ENCODE data around the gene KRT8.
"Not testable (repeated sequence)": the region's sequence is repeated elsewhere in the genome, so short reads cannot be mapped to it uniquely, and the experiment has no call there.

KRT8 gene

GRCh38 chr12:52904509-52905300 lies at the start of gene KRT8:
Gene KRT8, minus strand, starts transcription at chr12:52905076. Its CDS starts 95 bp downstream, at chr12:52904981.
- TF ChIP-seq GATA3, GATA2 (IDR thresholded peaks at IDR 0.05; ENCODE audit: low read depth, low read length): not testable (repeated sequence)

GRCh38 chr12:52953181-52953841 lies 48.4 kb upstream of the KRT8 start:
- TF ChIP-seq GATA2 (IDR thresholded peaks at IDR 0.05; ENCODE audit: low read depth, low read length) (no peak), GATA3 (IDR thresholded peaks at IDR 0.05; ENCODE audit: low read depth, low read length) (no peak)

DNA sequence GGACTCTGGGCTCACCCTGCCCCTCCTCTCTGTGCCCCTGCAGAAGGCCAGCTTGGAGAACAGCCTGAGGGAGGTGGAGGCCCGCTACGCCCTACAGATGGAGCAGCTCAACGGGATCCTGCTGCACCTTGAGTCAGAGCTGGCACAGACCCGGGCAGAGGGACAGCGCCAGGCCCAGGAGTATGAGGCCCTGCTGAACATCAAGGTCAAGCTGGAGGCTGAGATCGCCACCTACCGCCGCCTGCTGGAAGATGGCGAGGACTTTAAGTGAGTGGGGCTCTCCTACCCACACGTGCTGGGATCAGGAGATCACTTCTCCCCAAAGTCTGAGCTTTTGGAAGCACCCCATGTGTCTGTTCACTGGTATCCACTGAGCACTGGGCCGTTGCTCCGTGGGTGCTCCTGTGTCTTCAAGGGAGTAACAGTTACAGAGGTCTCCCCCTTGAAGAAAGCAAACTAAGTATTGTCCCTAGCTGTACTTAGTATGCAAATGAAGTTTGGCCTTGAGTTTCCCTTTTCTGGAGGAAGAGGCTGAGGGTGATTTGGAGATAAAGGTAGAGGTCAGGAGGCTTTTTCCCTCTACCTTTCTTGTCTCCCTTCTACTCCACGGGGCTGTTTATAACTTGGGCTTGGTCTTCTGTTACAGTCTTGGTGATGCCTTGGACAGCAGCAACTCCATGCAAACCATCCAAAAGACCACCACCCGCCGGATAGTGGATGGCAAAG lies 47.4 kb upstream of the KRT8 start:
- TF ChIP-seq GATA3 (IDR thresholded peaks at IDR 0.05; ENCODE audit: low read depth, low read length) (no peak), GATA2 (IDR thresholded peaks at IDR 0.05; ENCODE audit: low read depth, low read length) (no peak)

GRCh38 chr12:52951640-52952039 lies 46.8 kb upstream of the KRT8 start:
- TF ChIP-seq GATA3 (IDR thresholded peaks at IDR 0.05; ENCODE audit: low read depth, low read length), result no peak
- no peak for TF ChIP-seq GATA2 (IDR thresholded peaks at IDR 0.05; ENCODE audit: low read depth, low read length)

DNA sequence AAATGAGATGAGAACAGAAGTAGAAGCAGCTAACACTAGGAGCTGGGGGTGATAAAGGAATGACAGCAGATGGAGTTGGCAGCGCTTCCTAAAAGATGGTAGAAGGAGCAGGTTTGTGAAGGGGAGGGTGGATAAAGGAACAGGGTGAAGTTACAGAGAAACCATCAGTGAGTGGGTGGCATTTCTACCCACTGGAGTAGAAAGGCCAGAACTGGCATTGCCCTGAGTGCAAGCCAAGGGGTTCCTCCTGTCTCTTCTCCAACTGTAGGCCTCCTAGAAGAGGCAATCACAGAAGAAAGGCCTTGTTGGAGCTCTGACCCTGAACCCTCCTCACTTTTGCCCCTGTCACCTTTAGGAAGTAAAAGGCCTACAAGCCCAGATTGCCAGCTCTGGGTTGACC lies 46.2 kb upstream of the KRT8 start:
- TF ChIP-seq GATA3 (IDR thresholded peaks at IDR 0.05; ENCODE audit: low read depth, low read length), result no peak
- TF ChIP-seq GATA2 (IDR thresholded peaks at IDR 0.05; ENCODE audit: low read depth, low read length), result no peak

DNA sequence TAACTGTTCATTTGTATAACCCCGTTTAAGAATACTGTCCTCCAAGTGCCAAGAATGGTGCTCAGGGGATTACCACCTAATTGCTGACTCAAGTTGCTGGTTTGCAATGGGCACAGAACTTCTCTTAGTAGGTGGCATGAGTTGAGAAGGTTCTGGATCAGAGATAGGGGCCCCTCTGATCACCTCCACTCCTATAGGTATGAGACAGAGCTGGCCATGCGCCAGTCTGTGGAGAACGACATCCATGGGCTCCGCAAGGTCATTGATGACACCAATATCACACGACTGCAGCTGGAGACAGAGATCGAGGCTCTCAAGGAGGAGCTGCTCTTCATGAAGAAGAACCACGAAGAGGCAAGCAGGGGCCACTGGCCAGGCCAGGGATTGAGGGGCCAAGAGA lies 45.7 kb upstream of the KRT8 start:
- TF ChIP-seq GATA3 (IDR thresholded peaks at IDR 0.05; ENCODE audit: low read depth, low read length) (no peak), GATA2 (IDR thresholded peaks at IDR 0.05; ENCODE audit: low read depth, low read length) (no peak)

DNA sequence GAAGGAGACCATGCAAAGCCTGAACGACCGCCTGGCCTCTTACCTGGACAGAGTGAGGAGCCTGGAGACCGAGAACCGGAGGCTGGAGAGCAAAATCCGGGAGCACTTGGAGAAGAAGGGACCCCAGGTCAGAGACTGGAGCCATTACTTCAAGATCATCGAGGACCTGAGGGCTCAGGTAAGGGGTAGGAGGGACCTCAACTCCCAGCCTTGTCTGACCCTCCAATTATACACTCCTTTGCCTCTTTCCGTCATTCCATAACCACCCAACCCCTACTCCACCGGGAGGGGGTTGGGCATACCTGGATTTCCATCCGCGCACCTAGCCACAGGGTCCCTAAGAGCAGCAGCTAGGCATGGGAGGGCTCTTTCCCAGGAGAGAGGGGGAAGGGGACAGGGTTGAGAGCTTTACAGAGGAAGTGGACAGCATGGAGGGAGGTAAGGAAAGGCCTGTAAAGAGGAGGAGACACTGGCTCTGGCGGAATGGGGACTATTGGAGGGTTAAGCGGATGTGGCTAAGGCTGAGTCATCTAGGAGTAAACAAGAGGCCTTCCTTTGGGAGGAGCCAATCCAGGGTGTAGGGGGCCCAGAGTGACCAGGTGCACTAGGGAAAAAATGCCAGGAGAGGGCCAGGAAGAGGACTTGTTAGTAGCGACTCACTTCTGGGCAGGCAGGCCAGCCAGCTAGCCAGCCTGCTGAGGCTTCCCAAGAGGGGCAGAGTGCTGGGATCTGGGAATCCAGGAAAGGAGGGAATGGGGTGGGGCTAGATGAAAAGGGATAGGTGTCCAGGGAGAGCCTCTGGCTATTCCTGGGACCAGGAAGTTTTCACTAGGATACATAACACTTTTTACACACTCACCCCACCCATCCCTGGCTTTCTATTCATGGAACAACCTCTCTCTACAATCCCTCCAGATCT lies 44.8 kb upstream of the KRT8 start:
- TF ChIP-seq GATA2 (IDR thresholded peaks at IDR 0.05; ENCODE audit: low read depth, low read length), result no peak
- no peak for TF ChIP-seq GATA3 (IDR thresholded peaks at IDR 0.05; ENCODE audit: low read depth, low read length)

GRCh38 chr12:52947738-52948423 lies 43.0 kb upstream of the KRT8 start:
- TF ChIP-seq GATA3 (IDR thresholded peaks at IDR 0.05; ENCODE audit: low read depth, low read length), result no peak
- TF ChIP-seq GATA2 (IDR thresholded peaks at IDR 0.05; ENCODE audit: low read depth, low read length), result no peak

- TF ChIP-seq GATA2 (IDR thresholded peaks at IDR 0.05; ENCODE audit: low read depth, low read length) (no peak), GATA3 (IDR thresholded peaks at IDR 0.05; ENCODE audit: low read depth, low read length) (no peak)
These were observed 42.1 kb upstream of the KRT8 start for GRCh38 chr12:52946797-52947547.

DNA sequence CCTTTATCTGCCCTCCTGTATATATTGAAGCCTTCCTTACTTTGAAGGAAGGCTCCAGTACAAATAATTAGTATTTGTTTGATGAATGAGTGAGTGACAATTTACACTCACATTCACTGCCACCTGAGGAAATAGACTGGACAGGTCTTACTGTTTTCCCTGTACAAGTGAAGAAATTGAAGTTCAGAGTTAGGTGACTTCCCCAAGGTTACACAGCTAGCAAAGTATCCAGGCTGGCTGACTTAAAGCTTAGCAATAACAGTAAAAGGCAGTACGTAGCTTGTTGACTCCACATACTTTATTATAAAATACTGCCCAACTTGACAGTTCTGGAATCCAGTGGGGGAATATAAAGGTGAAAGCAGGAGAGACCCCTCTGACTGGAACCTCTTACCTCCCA lies 41.5 kb upstream of the KRT8 start:
- TF ChIP-seq GATA3 (IDR thresholded peaks at IDR 0.05; ENCODE audit: low read depth, low read length) (no peak), GATA2 (IDR thresholded peaks at IDR 0.05; ENCODE audit: low read depth, low read length) (no peak)

DNA sequence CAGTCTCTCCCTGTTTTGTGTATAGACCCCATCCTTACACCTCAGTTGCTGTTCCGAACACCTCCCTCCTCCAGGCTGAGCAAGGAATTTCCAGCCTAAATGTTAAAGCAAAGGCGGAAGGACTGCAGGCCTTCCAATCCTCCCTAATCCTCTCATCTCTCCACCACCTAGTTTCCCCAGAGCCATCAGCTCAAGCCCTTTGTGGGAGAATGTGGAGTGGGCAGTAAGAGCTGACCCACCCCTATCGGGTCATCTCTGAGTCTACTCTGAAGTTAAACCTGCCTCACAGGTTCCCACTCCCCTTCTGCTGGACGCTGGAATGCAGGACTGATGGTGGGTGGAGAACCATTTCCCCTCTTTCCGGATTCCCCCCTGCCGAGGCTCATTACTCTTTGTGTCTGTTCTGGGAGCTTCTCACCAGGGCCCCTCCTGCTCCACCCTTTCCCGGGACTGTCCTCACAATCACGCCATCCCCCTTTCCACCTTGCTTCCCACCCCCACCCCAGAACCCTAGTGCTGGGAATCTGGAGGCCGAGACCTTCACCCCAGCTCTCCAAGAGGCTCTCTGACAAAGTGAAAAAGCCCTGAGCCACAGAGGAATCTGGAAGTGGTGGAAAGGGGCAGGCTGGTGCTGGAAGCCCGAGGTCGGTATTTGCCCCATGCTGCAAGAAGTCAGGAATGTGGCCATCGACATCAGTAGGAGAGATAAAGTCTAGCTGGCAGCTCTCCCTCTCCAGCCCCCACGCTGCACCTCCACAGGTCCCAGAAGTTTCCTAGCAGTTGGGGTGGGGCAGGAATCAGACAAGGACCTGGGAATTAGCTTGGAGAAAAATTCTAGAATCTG lies 40.7 kb upstream of the KRT8 start:
- no peak for TF ChIP-seq GATA3 (IDR thresholded peaks at IDR 0.05; ENCODE audit: low read depth, low read length)
- no peak for TF ChIP-seq GATA2 (IDR thresholded peaks at IDR 0.05; ENCODE audit: low read depth, low read length)
